ENCODE results near the gene LSAMP.

Gene LSAMP

GRCh38 chr3:116316771-116317170, 128.5 kb downstream of the LSAMP start:
- Histone ChIP-seq H3K4me2 (ENCODE audit: low read length) (no peak overlapping the region), H3K79me2 (ENCODE audit: low read length) (no peaks in the 10 kb centered on the region), H3K9ac (ENCODE audit: low read length) (no peak overlapping the region)

GRCh38 chr3:116314476-116314875, 130.8 kb downstream of the LSAMP start:
- no peak for TF ChIP-seq CTCF (IDR thresholded peaks at IDR 0.05; ENCODE audit: low read depth, low read length)
- no peak for TF ChIP-seq EZH2phosphoT487 (IDR thresholded peaks at IDR 0.05; ENCODE audit: low read depth)
- no peaks in the 10 kb centered on the region for H4K20me1 ChIP-seq (ENCODE audit: insufficient read depth, low read length)
- no peak overlapping the region for H3K4me2 ChIP-seq (ENCODE audit: low read length)
- H3K79me2 ChIP-seq (ENCODE audit: low read length) = no peaks in the 10 kb centered on the region
- H2AFZ ChIP-seq (ENCODE audit: low read depth, low read length) = no peak overlapping the region
- H3K4me3 ChIP-seq (ENCODE audit: low read length) = no peak overlapping the region
- no peak overlapping the region for H3K27ac ChIP-seq (ENCODE audit: low read length)
- H3K9ac ChIP-seq (ENCODE audit: low read length) = no peak overlapping the region
- 0 out of 2 replicates have a peak, but pooled peaks cover 2% of the 10 kb centered on the region for H3K27me3 ChIP-seq (ENCODE audit: low read depth, low read length)
- no peaks in the 10 kb centered on the region for H3K36me3 ChIP-seq (replicated peaks; ENCODE audit: low read depth, low read length)
- H3K4me1 ChIP-seq (ENCODE audit: low read length) = peaks cover 6% of the 10 kb centered on the region; the same call in 1 of the 2 replicates
- no peaks in the 10 kb centered on the region for H3K9me3 ChIP-seq (ENCODE audit: insufficient read depth, low read length)

More at GRCh38 chr3:116316771-116317170, 128.5 kb downstream of the LSAMP start:
- H3K4me1 ChIP-seq (ENCODE audit: low read length) = no peaks in the 10 kb centered on the region
- no peaks in the 10 kb centered on the region for H4K20me1 ChIP-seq (ENCODE audit: insufficient read depth, low read length)
- H3K27ac ChIP-seq (ENCODE audit: low read length) = no peak overlapping the region
- TF ChIP-seq EZH2phosphoT487 (IDR thresholded peaks at IDR 0.05; ENCODE audit: low read depth) (no peak), CTCF (IDR thresholded peaks at IDR 0.05; ENCODE audit: low read depth, low read length) (no peak)
- no peaks in the 10 kb centered on the region for H3K36me3 ChIP-seq (replicated peaks; ENCODE audit: low read depth, low read length)
- H3K4me3 ChIP-seq (ENCODE audit: low read length) = no peak overlapping the region
- no peak overlapping the region for H2AFZ ChIP-seq (ENCODE audit: low read depth, low read length)
- no peaks in the 10 kb centered on the region for H3K9me3 ChIP-seq (ENCODE audit: insufficient read depth, low read length)
- no peaks in the 10 kb centered on the region for H3K27me3 ChIP-seq (ENCODE audit: low read depth, low read length)

DNA sequence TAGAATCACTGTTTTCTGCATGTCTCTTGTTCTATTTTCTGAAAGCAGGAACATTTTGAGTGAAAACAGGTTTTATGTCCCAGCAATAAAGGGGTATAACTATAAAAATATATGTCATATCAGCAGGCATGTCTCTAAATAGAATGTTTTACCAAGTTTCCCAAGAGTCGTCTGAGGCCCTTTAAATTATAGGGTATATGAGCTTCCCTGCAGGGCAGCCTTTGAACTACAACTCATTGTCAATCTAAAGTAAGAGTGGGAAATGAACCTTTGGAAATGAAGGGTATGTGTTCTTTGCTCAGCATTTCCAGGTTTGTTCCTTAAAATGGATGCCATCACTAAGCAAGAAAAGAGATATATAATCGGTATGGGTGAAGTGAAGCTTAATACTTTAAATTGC, 138.6 kb downstream of the LSAMP start:
- H3K4me1 ChIP-seq (ENCODE audit: low read length) = peaks cover 6% of the 10 kb centered on the region; the same call in 1 of the 2 replicates
- no peaks in the 10 kb centered on the region for H3K9me3 ChIP-seq (ENCODE audit: insufficient read depth, low read length)
- no peak overlapping the region for H3K9ac ChIP-seq (ENCODE audit: low read length)
- 0 out of 2 replicates have a peak, but pooled peaks cover 2% of the 10 kb centered on the region for H3K27me3 ChIP-seq (ENCODE audit: low read depth, low read length)
- no peak for TF ChIP-seq EZH2phosphoT487 (IDR thresholded peaks at IDR 0.05; ENCODE audit: low read depth)
- TF ChIP-seq CTCF (IDR thresholded peaks at IDR 0.05; ENCODE audit: low read depth, low read length) = no peak
- no peak overlapping the region for H2AFZ ChIP-seq (ENCODE audit: low read depth, low read length)
- H3K79me2 ChIP-seq (ENCODE audit: low read length) = no peaks in the 10 kb centered on the region
- H3K4me3 ChIP-seq (ENCODE audit: low read length) = no peak overlapping the region
- no peaks in the 10 kb centered on the region for H4K20me1 ChIP-seq (ENCODE audit: insufficient read depth, low read length)
- no peaks in the 10 kb centered on the region for H3K36me3 ChIP-seq (replicated peaks; ENCODE audit: low read depth, low read length)
- no peak overlapping the region for H3K27ac ChIP-seq (ENCODE audit: low read length)
- H3K4me2 ChIP-seq (ENCODE audit: low read length) = no peak overlapping the region

GRCh38 chr3:116306149-116306548, 139.1 kb downstream of the LSAMP start:
- Histone ChIP-seq H3K9ac (ENCODE audit: low read length) (no peak overlapping the region), H3K27ac (ENCODE audit: low read length) (no peak overlapping the region), H3K4me1 (ENCODE audit: low read length) (peaks cover 3% of the 10 kb centered on the region; the same call in 1 of the 2 replicates), H4K20me1 (ENCODE audit: insufficient read depth, low read length) (no peaks in the 10 kb centered on the region), H2AFZ (ENCODE audit: low read depth, low read length) (no peak overlapping the region), H3K4me2 (ENCODE audit: low read length) (no peak overlapping the region), H3K79me2 (ENCODE audit: low read length) (no peaks in the 10 kb centered on the region), H3K36me3 (replicated peaks; ENCODE audit: low read depth, low read length) (no peaks in the 10 kb centered on the region), H3K4me3 (ENCODE audit: low read length) (no peak overlapping the region), H3K27me3 (ENCODE audit: low read depth, low read length) (0 out of 2 replicates have a peak, but pooled peaks cover 2% of the 10 kb centered on the region), H3K9me3 (ENCODE audit: insufficient read depth, low read length) (no peaks in the 10 kb centered on the region)
- no peak for TF ChIP-seq EZH2phosphoT487 (IDR thresholded peaks at IDR 0.05; ENCODE audit: low read depth)
- no peak for TF ChIP-seq CTCF (IDR thresholded peaks at IDR 0.05; ENCODE audit: low read depth, low read length)
